ENCODE data around the gene TCHHL1. TPM values are rescaled to one million over a fixed set of nuclear protein-coding genes. Genes with fewer than 3 reads are reported as not detected.

TCHHL1 gene
- total and polyA plus RNA-seq, 10 of the 15 experiments (the other 5 are each of a cell fraction or from before 2014, with no cell fraction given) = not detected

DNA sequence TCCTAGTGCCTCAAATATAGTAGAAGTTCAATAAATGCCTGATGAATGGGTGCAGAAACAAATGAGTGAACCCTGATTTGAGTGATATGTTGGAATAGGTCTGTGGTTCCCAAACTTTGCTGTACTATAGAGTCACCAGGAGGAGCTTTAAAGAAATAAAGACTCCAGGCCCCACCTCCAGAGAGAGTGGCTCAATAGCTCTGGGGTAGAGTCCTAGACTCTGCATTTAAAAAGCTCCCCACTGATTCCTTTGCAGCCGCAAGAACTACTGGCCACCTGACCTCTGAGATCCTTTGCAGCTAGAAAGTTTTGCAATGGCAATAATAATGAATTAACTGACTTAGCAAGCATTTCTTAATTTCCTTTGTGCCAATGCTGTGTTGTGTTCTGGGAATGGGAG lies 20.9 kb downstream of the TCHHL1 start:
- in situ Hi-C loops (cut with MboI) = no loop called here
- Histone ChIP-seq H2AFZ (ENCODE audit: control insufficient read depth, low read depth, low read length) (no peak overlapping the region), H4K20me1 (ENCODE audit: control insufficient read depth, insufficient read depth) (no peaks in the 10 kb centered on the region), H3K9ac (ENCODE audit: control insufficient read depth, insufficient read depth, low read length) (no peak overlapping the region), H3K36me3 (ENCODE audit: control insufficient read depth in 2 of 2, insufficient read depth in 2 of 2, low read length in 1 of 2) (no peaks in the 10 kb centered on the region), H3K4me1 (ENCODE audit: control insufficient read depth, insufficient read depth, low read length) (no peaks in the 10 kb centered on the region), H3K27ac (ENCODE audit: control insufficient read depth, insufficient read depth) (no peak overlapping the region), H3K9me3 (replicated peaks; ENCODE audit: control insufficient read depth, insufficient read depth, low read length) (no peaks in the 10 kb centered on the region), H3K79me2 (ENCODE audit: control insufficient read depth, insufficient read depth, low read length) (no peaks in the 10 kb centered on the region), H3K27me3 (replicated peaks in 1 of 2; ENCODE audit: control insufficient read depth in 2 of 2, insufficient read depth in 2 of 2, low read length in 1 of 2) (peaks cover 2 to 4% of the 10 kb centered on the region in 2 experiments; a peak in 3 of 4 replicates), H3K4me2 (ENCODE audit: control insufficient read depth, insufficient read depth) (no peak overlapping the region), H3K4me3 (no peak overlapping the region)
- FAIRE-seq = no peak
- CTCF ChIA-PET = interaction anchor here (0.6 kb wide), 1 partner anchor 374 kb away, joined by 3 read pairs; no protein-coding TSS in a partner anchor
- RAD21 ChIA-PET (ENCODE audit: unreplicated experiment) = no interaction called here
- BruUV-seq (replicated peaks) = no TSS peak
- SMC1A ChIA-PET (ENCODE audit: uncharacterized antibody, unreplicated experiment) = interaction anchor here (0.9 to 1.5 kb wide), 2 partner anchors 10 to 20 kb away, joined by 3 to 4 read pairs; no protein-coding TSS in a partner anchor
- WGBS (ENCODE audit: insufficient coverage, insufficient replicate concordance, low lambda C conversion rate, missing lambda C conversion rate) = 95% methylated on average over 1 of the region's 1 CpG
- ATAC-seq = no peak
- POLR2A ChIA-PET = no interaction called here
- TF ChIP-seq, protein P1, sequence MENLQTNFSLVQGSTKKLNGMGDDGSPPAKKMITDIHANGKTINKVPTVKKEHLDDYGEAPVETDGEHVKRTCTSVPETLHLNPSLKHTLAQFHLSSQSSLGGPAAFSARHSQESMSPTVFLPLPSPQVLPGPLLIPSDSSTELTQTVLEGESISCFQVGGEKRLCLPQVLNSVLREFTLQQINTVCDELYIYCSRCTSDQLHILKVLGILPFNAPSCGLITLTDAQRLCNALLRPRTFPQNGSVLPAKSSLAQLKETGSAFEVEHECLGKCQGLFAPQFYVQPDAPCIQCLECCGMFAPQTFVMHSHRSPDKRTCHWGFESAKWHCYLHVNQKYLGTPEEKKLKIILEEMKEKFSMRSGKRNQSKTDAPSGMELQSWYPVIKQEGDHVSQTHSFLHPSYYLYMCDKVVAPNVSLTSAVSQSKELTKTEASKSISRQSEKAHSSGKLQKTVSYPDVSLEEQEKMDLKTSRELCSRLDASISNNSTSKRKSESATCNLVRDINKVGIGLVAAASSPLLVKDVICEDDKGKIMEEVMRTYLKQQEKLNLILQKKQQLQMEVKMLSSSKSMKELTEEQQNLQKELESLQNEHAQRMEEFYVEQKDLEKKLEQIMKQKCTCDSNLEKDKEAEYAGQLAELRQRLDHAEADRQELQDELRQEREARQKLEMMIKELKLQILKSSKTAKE (IDR thresholded peaks at IDR 0.05; ENCODE audit: low read depth, poor library complexity, severe bottlenecking) = no peak
- TF ChIP-seq STAT3 (IDR thresholded peaks at IDR 0.05; ENCODE audit: low read depth, low read length) (no peak), POLR2AphosphoS5 (IDR thresholded peaks at IDR 0.05; ENCODE audit: low read length) (no peak), KLF5 (IDR thresholded peaks at IDR 0.05; ENCODE audit: partially characterized antibody) (no peak), CHD4 (IDR thresholded peaks at IDR 0.05) (no peak), HDAC6 (IDR thresholded peaks at IDR 0.05; ENCODE audit: unreplicated experiment) (no peak)
- TF ChIP-seq, protein P2, sequence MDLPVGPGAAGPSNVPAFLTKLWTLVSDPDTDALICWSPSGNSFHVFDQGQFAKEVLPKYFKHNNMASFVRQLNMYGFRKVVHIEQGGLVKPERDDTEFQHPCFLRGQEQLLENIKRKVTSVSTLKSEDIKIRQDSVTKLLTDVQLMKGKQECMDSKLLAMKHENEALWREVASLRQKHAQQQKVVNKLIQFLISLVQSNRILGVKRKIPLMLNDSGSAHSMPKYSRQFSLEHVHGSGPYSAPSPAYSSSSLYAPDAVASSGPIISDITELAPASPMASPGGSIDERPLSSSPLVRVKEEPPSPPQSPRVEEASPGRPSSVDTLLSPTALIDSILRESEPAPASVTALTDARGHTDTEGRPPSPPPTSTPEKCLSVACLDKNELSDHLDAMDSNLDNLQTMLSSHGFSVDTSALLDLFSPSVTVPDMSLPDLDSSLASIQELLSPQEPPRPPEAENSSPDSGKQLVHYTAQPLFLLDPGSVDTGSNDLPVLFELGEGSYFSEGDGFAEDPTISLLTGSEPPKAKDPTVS (IDR thresholded peaks at IDR 0.05; ENCODE audit: low read depth, low read length) = no peak
- no peak for DNase-seq (ENCODE audit: low read depth, low spot score)
- intact Hi-C loops (cut with micrococcal nuclease; ENCODE audit: unreplicated experiment) = no loop called here
